ENCODE measurements around the gene MAML2. TPM values are rescaled to one million over a fixed set of nuclear protein-coding genes. Genes with fewer than 3 reads are reported as not detected.

MAML2 gene
- total RNA-seq, 2 experiments from 2014 or later, result 0.15 to 1.0 TPM

DNA sequence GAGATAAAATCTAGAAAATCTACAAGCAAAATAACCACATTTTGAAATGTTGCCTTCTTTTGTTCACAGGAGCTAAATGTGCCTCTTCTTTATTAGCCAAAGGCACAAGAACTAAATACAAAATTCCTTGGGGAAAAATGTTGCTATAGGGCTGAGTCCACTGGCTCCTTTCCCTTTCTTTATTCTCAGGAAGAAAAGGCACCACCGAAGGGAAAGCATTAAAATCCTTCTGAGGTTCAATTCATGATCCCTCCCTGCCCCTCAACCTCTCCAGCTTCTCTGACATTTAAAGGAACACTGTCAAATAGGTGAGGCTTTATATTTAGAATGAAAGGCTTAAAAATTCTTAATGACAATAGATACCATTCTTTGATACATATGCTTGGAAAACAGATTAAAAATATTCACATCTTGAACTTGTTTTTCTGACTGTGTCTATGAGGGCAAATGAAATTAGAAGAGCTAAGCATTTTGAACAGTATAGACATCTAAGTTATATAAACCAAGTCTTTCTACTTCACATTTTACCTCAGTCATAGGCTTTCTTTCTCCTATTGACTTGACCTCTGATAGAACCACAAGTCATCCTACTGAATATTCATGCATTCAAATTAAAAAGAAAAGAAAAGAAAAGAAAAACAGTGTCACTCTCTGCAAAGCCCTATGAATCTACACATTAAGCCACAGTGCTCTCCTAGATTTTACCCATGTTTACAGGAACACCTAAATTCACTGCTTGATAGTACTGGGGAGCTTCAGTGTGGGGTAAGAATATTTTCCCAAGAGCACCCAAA, 148.2 kb downstream of the MAML2 start:
- Histone ChIP-seq H3K27ac (ENCODE audit: low read depth, low read length, poor library complexity, severe bottlenecking) (no peak overlapping the region), H3K4me1 (ENCODE audit: insufficient read depth, low read length, poor library complexity, severe bottlenecking) (peaks cover 15% of the 10 kb centered on the region)
- BruUV-seq (replicated peaks), result no TSS peak

DNA sequence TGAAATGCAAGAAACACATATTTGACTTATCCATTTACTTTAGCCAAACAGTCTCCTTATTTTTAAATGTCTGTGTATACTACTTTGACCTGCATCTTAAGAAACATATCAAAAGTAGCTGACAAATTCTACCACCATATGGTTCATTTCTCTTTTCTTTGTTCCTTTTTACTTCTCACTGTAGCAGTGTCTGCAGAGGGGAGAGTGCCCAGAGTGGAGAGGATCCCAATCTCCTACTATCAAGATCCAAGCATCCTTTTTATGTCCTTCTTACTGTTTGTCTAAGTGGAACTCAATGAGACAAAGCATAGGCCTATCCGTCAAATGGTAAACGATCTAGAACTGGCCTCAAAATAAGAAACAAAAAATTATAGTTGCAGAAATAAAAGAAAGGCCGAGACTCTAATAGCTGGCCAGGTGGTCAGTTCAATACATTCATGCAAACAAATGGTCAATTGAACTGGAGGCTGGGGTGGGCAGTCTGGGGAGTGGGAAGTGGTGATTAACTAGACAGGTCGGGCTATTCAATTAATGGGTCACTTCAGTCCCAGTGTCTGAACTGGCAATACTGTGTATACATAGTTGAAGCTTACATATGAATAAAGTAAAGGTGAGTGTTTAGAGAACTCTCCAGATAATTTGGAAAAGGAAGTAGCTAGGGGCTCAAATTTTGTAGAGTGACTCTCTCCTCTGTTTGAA, 149.1 kb downstream of the MAML2 start:
- ChIA-PET CTCF (ENCODE audit: unreplicated experiment) (no interaction called here), POLR2A (interaction anchor here (0.6 to 1.6 kb wide), 4 partner anchors 21 to 223 kb away, joined by 3 to 7 read pairs (median 3); partner anchors contain the start of gene MAML2)
- peaks cover 15% of the 10 kb centered on the region for H3K4me1 ChIP-seq (ENCODE audit: insufficient read depth, low read length, poor library complexity, severe bottlenecking)
- no peak for TF ChIP-seq EZH2phosphoT487 (IDR thresholded peaks at IDR 0.05; ENCODE audit: borderline replicate concordance, low read depth, low read length)
- TF ChIP-seq, protein P1, sequence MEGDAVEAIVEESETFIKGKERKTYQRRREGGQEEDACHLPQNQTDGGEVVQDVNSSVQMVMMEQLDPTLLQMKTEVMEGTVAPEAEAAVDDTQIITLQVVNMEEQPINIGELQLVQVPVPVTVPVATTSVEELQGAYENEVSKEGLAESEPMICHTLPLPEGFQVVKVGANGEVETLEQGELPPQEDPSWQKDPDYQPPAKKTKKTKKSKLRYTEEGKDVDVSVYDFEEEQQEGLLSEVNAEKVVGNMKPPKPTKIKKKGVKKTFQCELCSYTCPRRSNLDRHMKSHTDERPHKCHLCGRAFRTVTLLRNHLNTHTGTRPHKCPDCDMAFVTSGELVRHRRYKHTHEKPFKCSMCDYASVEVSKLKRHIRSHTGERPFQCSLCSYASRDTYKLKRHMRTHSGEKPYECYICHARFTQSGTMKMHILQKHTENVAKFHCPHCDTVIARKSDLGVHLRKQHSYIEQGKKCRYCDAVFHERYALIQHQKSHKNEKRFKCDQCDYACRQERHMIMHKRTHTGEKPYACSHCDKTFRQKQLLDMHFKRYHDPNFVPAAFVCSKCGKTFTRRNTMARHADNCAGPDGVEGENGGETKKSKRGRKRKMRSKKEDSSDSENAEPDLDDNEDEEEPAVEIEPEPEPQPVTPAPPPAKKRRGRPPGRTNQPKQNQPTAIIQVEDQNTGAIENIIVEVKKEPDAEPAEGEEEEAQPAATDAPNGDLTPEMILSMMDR (conservative IDR thresholded peaks at IDR 0.05; ENCODE audit: low read length), result no peak
- no peak for DNase-seq (ENCODE audit: low spot score)
- intact Hi-C loops (cut with micrococcal nuclease; ENCODE audit: unreplicated experiment), result no loop called here
- H3K27ac ChIP-seq (ENCODE audit: low read depth, low read length, poor library complexity, severe bottlenecking), result no peak overlapping the region
- H3K9me3 ChIP-seq (ENCODE audit: low read length), result no peaks in the 10 kb centered on the region
- no peak overlapping the region; the same call in 1 of the 2 replicates for H3K4me2 ChIP-seq (ENCODE audit: low read length)
- H2AFZ ChIP-seq (ENCODE audit: low read length), result no peak overlapping the region
- H4K20me1 ChIP-seq (ENCODE audit: insufficient read depth, low read length), result no peaks in the 10 kb centered on the region
- H3K9me2 ChIP-seq (ENCODE audit: insufficient read depth, low read length), result no peaks in the 10 kb centered on the region
- H3K79me2 ChIP-seq (ENCODE audit: insufficient read depth, low read depth, low read length), result no peaks in the 10 kb centered on the region
- H3K4me3 ChIP-seq (ENCODE audit: low read depth, low read length, poor library complexity, severe bottlenecking), result no peak overlapping the region
- BruUV-seq (replicated peaks), result no TSS peak
- no peaks in the 10 kb centered on the region for H3K36me3 ChIP-seq (ENCODE audit: insufficient read depth, low read length)

More for the DNA sequence above, 148.2 kb downstream of the MAML2 start:
- POLR2A ChIA-PET, result interaction anchor here (0.7 to 1.6 kb wide), 2 partner anchors 20 to 92 kb away, joined by 3 to 7 read pairs; no protein-coding TSS in a partner anchor
- Histone ChIP-seq H3K9me3 (ENCODE audit: low read length) (no peaks in the 10 kb centered on the region), H3K4me2 (ENCODE audit: low read length) (no peak overlapping the region), H3K9me2 (ENCODE audit: insufficient read depth, low read length) (no peaks in the 10 kb centered on the region), H4K20me1 (ENCODE audit: insufficient read depth, low read length) (no peaks in the 10 kb centered on the region), H3K4me3 (ENCODE audit: low read depth, low read length, poor library complexity, severe bottlenecking) (no peak overlapping the region), H2AFZ (ENCODE audit: low read length) (no peak overlapping the region), H3K79me2 (ENCODE audit: insufficient read depth, low read depth, low read length) (no peaks in the 10 kb centered on the region), H3K36me3 (ENCODE audit: insufficient read depth, low read length) (no peaks in the 10 kb centered on the region)
- CTCF ChIA-PET (ENCODE audit: unreplicated experiment), result no interaction called here
- DNase-seq (ENCODE audit: low spot score), result no peak
- TF ChIP-seq, protein P1 (conservative IDR thresholded peaks at IDR 0.05; ENCODE audit: low read length), result no peak
- no peak for TF ChIP-seq EZH2phosphoT487 (IDR thresholded peaks at IDR 0.05; ENCODE audit: borderline replicate concordance, low read depth, low read length)
- intact Hi-C loops (cut with micrococcal nuclease; ENCODE audit: unreplicated experiment), result no loop called here
